GM19397 (cell line): ENCODE measurements around the gene FAM180B.
"Not testable (repeated sequence)": the region's sequence is repeated elsewhere in the genome, so short reads cannot be mapped to it uniquely, and the experiment has no call there.

Source experiments
- ATAC-seq: cut with Tn5 transposase; IDR thresholded peaks from one replicate; pipeline ENCODE4 v1.9.1; 2021; ENCODE audit warnings: mild to moderate bottlenecking, moderate library complexity; ENCODE audit not compliant: unreplicated experiment

Gene FAM180B

DNA sequence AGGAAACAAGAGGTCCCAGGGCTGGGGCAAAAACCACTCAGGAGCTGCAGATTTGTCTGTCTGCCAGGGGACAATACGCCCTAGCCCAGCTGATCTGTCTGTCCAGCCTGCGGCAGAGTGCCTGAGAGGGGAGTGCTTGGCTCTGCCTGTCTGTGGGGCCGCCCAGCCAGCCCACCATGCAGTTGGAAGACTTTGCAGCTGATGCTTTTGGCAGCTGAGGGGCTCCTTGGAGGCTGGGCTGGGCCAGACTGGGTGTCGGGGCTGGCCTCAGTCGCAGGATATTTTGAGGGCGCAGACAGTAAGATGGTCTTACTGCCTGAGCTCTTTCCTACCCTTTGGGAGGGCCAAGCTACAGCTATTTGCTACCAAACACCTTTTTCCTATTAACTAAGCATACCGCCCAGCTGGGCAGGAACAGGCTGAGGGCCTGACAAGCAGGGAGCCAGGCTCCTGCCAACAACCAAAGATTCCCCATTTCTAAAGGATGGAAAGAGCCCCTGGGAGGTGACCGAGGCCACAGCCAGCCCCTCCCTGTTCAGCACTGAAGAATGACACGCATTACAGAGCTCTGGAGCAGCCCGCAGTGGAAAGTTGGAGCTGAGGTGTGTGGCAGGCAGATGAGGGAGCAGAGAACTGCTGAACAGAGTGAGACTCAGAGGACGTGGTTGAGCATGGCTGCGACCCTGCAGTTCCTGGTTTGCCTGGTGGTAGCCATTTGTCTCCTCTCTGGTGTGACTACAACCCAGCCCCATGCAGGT lies at the start of gene FAM180B:
Gene FAM180B, plus strand, starts transcription at position 581 of the 758 bp plus-strand sequence. Its CDS starts 91 bp downstream, at position 672.
- ATAC-seq: no peak

- ATAC-seq: no peak
These were observed 49.6 kb upstream of the FAM180B start for GRCh38 chr11:47536915-47537314.

DNA sequence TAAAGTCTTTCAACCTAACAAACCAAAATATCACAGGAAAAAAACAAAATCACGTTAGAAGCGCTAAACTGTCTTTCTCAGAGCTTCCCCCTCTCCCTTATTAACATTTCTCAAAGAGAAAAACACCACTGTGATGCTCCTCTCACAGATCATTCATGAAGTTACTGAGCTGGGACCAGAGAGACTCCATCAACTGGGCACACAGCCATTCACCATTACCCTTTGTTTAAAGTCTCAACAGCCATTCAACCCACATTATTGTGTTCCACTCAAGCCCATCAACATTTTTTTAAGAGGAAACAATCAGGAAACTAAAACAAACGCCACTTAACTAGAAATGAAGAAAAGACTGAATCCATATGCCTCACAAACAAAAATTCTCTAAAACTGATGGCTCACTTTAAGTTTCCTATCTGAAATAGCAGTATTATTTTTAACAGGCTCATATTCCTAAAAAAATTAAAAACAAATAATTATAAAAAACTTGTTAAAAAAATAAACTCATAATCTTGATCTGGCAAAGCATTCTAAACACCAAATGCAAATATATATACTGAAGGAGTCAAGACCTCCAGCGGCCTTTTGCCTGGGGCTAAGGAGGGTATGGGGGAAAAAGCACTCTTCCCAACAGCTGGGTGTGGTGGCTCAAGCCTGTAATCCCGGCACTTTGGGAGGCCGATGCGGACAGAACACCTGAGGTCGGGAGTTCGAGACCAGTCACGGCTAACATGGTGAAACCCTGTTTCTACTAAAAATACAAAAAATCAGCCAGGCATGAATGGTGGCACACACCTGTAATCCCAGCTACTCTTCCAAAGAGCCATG lies 47.5 kb upstream of the FAM180B start:
- ATAC-seq: no peak

GRCh38 chr11:47539681-47540039 lies 46.8 kb upstream of the FAM180B start:
- no peak for ATAC-seq

- no peak for ATAC-seq
These were observed 45.4 kb upstream of the FAM180B start for GRCh38 chr11:47541070-47541469.

DNA sequence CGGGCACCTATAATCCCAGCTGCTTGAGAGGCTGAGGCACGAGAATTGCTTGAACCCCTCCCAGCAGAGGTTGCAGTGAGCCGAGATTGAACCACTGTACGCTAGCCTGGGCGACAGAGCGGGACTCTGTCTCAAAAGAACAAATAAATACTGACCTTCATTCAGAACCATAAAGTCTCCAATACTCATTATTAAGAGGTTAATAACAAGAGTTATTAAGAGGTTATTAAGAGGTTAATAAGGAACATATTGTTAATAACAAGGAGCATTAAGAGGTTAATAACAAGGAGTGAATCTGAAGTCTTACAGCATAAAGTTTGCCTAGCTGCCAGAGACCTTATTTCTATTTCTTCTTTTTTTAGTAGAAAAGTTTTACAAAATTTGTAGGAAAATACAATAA lies 41.2 kb upstream of the FAM180B start:
- no peak for ATAC-seq

- not testable (repeated sequence) for ATAC-seq
These were observed 40.2 kb upstream of the FAM180B start for GRCh38 chr11:47546274-47546673.

GRCh38 chr11:47550288-47551047 lies 36.0 kb upstream of the FAM180B start:
- ATAC-seq: no peak

GRCh38 chr11:47551086-47551485 lies 35.4 kb upstream of the FAM180B start:
- ATAC-seq: no peak

DNA sequence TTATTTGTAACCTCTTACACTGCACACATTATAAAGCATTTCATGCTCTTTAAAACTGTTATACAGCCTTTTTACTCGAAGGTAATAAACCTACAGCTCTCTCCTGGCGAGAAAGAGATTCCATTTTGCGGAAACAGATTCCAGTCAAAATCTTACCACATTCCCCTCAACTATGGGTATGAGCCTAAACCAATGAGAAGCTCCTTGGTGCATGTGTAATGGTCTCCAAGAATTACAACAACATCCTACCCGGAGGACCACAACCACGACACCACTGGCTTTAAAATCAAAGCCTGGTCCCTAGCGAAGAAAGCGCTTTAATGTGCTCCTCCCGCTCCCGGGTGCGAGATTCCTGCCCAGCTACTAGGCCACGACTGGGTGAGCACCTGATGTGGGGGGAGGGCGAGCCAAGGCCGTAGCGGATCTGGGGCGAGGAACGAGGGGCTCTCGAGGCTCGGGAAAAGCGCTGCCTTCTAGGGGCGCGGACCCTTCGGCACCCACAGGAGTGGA lies 34.4 kb upstream of the FAM180B start:
- ATAC-seq: no peak

DNA sequence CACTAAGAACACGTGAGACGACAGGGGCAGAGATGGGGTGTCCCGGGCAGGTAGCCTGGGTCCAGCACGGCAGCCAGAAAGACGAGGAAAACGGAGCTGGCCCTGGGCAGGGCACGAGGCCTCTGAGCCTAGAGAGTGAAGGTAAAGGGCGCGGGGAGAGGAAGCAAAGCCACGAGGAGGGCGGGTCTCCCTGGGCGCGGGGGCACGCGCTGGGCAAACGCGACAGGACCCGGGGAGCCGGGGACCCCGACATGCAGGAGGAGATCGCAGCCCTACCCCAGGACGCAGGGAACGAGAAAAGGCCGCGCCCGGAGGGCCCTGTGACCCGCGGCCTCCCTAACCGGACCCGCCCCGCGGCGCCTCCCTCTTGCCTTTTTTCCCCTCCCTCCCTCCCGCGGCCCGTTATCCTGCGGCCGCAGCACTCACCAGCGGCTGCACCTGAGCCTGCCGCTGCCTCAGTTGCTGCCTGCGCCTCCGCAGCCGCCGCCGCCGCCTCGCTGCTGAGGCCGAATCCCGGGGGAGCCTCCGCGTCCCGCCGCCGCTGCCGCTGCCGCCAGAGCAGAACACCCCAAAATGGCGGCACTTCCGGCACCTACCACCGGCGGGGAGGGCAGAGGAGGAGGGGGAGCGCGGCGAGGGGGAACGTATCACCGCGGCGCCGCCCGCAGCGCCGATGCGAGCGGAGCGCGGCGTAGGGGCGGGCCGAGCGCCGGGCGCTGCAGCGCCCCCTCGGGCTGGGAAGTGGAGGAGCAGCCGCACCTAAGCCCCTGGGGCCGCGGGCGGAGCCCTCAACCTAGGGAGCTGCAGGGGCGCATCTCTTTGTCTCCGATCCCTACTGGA lies 33.7 kb upstream of the FAM180B start, which contains the start of gene CELF1:
Gene CELF1, minus strand, starts transcription at position 567 of the 840 bp plus-strand sequence. CDS start 53,609 bp downstream, outside the sequence.
- ATAC-seq: peak; percentile 94

DNA sequence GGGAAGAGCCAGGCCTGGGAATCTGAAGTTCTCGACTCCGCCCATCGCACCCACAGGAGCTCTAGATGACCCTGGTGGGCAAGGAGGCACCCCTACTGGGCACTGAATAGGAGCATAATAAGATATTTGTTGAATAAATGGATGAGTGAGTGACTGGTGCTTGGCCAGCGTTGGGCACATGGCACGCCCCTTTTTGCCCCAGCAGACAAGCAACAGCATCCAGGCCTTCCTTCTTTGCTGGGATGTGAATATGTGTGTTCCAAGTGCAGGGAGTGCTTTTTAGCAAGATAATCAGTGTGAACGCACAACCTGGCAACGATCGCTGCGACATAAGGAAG lies 33.1 kb upstream of the FAM180B start:
- peak; percentile 18 for ATAC-seq

DNA sequence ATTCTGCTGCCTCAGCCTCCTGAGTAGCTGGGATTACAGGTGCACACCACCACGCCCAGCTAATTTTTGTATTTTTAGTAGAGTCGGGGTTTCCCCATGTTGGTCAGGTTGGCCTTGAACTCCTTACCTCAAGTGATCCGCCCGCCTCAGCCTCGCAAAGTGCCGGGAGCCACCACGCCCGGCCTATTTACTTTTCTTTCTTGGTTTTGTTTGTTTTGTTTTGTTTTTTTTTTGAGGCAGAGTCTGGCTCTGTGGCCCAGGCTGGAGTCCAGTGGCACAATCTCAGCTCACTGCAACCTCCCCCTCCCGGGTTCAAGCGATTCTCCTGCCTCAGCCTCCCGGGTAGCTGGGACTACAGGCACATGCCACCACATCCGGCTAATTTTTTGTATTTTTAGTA lies 29.5 kb upstream of the FAM180B start:
- ATAC-seq: not testable (repeated sequence)

DNA sequence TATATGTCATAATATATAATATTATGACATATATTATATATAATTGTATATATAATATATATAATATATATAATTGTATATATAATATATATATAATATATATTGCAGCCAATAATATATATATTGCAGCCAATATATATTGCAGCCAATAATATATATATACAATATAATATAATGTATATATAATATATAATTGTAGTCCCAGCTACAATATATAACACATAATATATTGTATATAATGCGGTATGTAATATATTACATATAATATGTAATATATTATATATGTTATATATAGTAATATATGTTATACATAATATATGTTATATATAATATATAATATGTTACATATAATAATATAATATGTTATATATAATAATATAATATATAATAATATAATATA lies 27.8 kb upstream of the FAM180B start:
- no peak for ATAC-seq

- ATAC-seq: no peak
These were observed 26.1 kb upstream of the FAM180B start for GRCh38 chr11:47560426-47560825.

GRCh38 chr11:47562393-47562792 lies 24.1 kb upstream of the FAM180B start:
- ATAC-seq: not testable (repeated sequence)

DNA sequence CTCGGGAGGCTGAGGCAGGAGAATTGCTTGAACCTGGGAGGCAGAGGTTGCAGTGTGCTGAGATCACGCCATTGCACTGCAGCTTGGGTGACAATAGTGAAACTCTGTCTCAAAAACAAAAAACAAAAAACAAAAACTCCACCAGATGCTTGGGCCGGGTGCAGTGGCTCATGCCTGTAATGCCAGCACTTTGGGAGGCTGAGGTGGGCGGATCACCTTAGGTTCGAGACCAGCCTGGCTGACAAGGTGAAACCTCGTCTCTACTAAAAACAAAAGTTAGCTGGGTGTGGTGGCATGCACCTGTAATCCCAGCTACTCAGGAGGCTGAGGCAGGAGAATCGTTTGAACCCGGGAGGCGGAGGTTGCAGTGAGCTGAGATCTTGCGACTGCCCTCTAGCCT lies 22.1 kb upstream of the FAM180B start:
- not testable (repeated sequence) for ATAC-seq

GRCh38 chr11:47564933-47565339 lies 21.5 kb upstream of the FAM180B start:
- peak; percentile 16 for ATAC-seq

GRCh38 chr11:47565340-47566148 lies 20.9 kb upstream of the FAM180B start, which contains the start of gene PTPMT1:
Gene PTPMT1 (plus strand): TSS chr11:47565599. CDS start chr11:47565623, 24 bp downstream.
- ATAC-seq: peak; percentile 89
